Activated B cell treated with CpG ODN at 0.5 μM for 24 hours (primary cell): Measurements from ENCODE around the gene TMEM220. TPM values are rescaled to one million over a fixed set of nuclear protein-coding genes. Genes with fewer than 3 reads are reported as not detected.

ENCODE experiments used
- ATAC-seq: fragments of 200-7000 bp; cut with Tn5 transposase; one replicate; pipeline ENCODE4 v1.10.0; 2021; ENCODE audit warnings: low read depth, mild to moderate bottlenecking, moderate library complexity
- CTCF ChIA-PET: fragments of 350-600 bp; sonication (Branson Sonifier 250); formaldehyde crosslinking; loops from one replicate; lab custom pipeline; 2021; ENCODE audit warnings: antibody characterized with exemption; lab: Charles Lee
- POLR2A ChIA-PET: fragments of 350-600 bp; sonication (Branson Sonifier 250); formaldehyde crosslinking; loops from one replicate; lab custom pipeline; 2021; ENCODE audit warnings: antibody characterized with exemption; lab: Charles Lee
- DNase-seq: peaks from one replicate; pipeline ENCODE4 v3.0.0; 2022
- H3K27ac Mint-ChIP-seq: one replicate; pipeline ENCODE4 v1.8.0; 2020; ENCODE audit warnings: mixed read lengths
- H3K27me3 Mint-ChIP-seq: one replicate; pipeline ENCODE4 v1.8.0; 2021; ENCODE audit warnings: mixed read lengths
- H3K36me3 Mint-ChIP-seq: one replicate; pipeline ENCODE4 v1.8.0; 2021; ENCODE audit warnings: low read depth, mixed read lengths
- H3K4me1 Mint-ChIP-seq: one replicate; pipeline ENCODE4 v1.8.0; 2021; ENCODE audit warnings: mixed read lengths
- H3K4me3 Mint-ChIP-seq: one replicate; pipeline ENCODE4 v1.8.0; 2020; ENCODE audit warnings: mild to moderate bottlenecking, mixed read lengths
- H3K9me3 Mint-ChIP-seq: one replicate; pipeline ENCODE4 v1.8.0; 2020; ENCODE audit warnings: mixed read lengths
- CTCF ChIP-seq: fragments of 200-600 bp; IDR thresholded peaks from one replicate; pipeline ENCODE4 v1.8.0; 2022; ENCODE audit warnings: antibody characterized with exemption, mild to moderate bottlenecking
- intact Hi-C: fragments of 100-400 bp; cut with micrococcal nuclease; formaldehyde crosslinking; loops from one replicate; pipeline ENCODE4 v1.15.1; 2024
- total RNA-seq: library from RNA; stranded (reverse); gene quantifications from 2 replicates; pipeline ENCODE4 v1.2.3, GENCODE V29; 2022

The TMEM220 gene
- total RNA-seq, 1 donor from 2014 or later: 1.6 TPM

DNA sequence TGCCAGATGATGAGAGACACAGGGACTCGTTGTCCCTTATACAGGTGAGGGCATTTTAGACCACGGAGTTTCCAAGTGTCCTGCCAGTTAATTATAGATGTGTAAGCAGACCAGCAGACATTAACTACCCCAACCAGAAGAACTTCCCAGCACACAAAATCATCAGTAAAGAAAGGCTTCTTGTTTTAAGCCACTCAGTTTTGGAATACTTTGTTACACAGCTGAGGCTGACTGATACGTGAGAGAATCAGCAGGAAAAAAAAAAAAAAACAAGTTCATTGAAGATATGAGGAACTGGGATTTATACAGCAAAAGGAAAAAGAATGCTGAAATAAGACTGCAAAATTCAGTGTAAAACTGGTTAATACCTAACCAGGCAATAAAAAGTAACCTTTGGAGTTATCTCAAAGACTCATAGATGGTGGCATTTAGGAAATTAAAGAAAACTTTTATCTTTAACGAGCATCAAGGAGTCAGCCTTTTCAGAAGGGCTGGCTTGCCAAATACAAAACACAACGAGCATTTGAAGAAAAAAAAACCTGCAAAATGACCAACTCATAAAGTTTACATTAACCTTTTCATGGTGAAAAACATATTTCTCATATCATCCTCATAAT, 46.0 kb upstream of the TMEM220 start:
- H3K27ac Mint-ChIP-seq: no peak overlapping the region
- H3K9me3 Mint-ChIP-seq: peaks cover 9% of the 10 kb centered on the region
- POLR2A ChIA-PET: no interaction called here
- H3K36me3 Mint-ChIP-seq: no peaks in the 10 kb centered on the region
- no peaks in the 10 kb centered on the region for H3K27me3 Mint-ChIP-seq
- peaks cover 3% of the 10 kb centered on the region for H3K4me1 Mint-ChIP-seq
- no peak overlapping the region for H3K4me3 Mint-ChIP-seq
- DNase-seq (no peak), ATAC-seq (no peak)
- intact Hi-C loops: no loop called here
- CTCF ChIA-PET: no interaction called here
- no peak for TF ChIP-seq CTCF

GRCh38 chr17:10775058-10775457, 45.2 kb upstream of the TMEM220 start:
- Mint-ChIP-seq H3K27ac (no peak overlapping the region), H3K36me3 (no peaks in the 10 kb centered on the region), H3K27me3 (no peaks in the 10 kb centered on the region), H3K4me3 (no peak overlapping the region), H3K9me3 (peaks cover 9% of the 10 kb centered on the region), H3K4me1 (peaks cover 3% of the 10 kb centered on the region)
- DNase-seq: no peak
- POLR2A ChIA-PET: no interaction called here
- no peak for TF ChIP-seq CTCF
- ATAC-seq: no peak
- CTCF ChIA-PET: no interaction called here
- intact Hi-C loops: no loop called here

DNA sequence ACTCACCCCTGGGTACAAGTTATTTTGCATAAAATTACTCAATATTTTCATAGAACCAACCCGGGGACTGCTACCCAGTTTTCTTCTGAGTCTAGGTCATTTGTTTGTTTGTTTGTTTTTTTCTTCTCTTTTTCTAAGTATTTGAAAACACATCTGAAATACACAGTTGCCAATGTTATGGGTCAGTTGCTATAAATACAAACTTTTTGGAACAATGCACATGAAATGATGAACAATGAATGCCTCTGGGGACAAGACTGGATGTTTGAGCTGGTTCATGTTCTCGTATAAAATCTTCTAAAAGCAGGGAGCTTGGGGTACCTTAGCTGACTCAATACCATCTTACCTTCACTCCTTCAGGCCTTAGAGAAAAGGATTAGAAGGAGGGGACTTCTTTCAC, 43.6 kb upstream of the TMEM220 start:
- Mint-ChIP-seq H3K4me1 (peaks cover 3% of the 10 kb centered on the region), H3K9me3 (peaks cover 9% of the 10 kb centered on the region), H3K27ac (no peak overlapping the region), H3K36me3 (no peaks in the 10 kb centered on the region), H3K27me3 (no peaks in the 10 kb centered on the region), H3K4me3 (no peak overlapping the region)
- intact Hi-C loops: no loop called here
- ATAC-seq: no peak
- no peak for TF ChIP-seq CTCF
- DNase-seq: no peak
- POLR2A ChIA-PET: no interaction called here
- CTCF ChIA-PET: no interaction called here

DNA sequence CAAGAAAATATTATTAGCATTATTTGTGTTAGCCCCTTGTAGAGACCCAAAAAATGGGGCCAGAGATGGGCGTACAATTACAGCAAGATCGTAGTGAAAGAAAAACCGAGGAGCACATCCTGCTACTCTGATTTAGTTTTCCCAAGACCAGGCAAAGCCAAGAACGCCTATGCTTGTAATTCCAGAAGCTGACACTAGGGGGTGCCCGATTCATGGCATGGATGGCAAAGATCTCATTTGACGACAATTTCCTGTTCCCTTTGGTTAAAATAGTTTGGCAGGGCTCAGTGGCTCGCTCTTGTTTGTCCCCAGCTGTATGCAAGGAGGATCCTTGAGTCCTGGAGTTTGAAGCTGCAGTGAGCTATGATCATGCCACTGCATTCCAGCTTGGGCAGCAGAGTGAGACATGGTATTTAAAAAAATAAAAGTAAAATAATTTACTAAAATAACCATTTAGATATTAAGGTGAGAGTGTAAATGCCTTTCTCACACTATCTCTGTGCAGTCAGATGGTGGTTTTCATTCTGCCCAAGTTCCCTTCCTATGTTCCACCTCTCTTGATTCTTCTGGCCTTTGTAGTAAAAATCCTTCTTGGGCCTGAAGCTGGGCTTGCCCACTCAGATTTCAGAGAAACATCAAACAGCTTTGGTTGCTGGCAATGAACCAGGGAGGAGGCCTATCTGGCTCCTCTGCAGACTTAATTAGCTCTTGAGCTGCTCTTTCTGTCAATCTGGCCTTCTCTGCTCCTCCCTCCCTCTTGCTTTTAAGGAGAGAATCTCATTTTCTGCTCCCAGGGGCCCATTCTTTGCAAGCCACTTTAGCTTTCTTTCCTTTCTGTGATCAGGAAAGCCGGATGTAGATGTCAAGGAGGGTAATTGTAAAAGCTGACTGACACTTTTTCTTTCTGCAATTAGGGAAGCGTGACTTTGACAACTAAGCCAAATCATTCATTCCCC, 42.9 kb upstream of the TMEM220 start:
- peaks cover 9% of the 10 kb centered on the region for H3K9me3 Mint-ChIP-seq
- no peaks in the 10 kb centered on the region for H3K27me3 Mint-ChIP-seq
- H3K4me1 Mint-ChIP-seq: peaks cover 3% of the 10 kb centered on the region
- H3K4me3 Mint-ChIP-seq: no peak overlapping the region
- no peak for ATAC-seq
- TF ChIP-seq CTCF: no peak
- no peak for DNase-seq
- H3K27ac Mint-ChIP-seq: no peak overlapping the region
- no peaks in the 10 kb centered on the region for H3K36me3 Mint-ChIP-seq
- intact Hi-C loops: no loop called here
- ChIA-PET CTCF (interaction anchor here (1.3 kb wide), 1 partner anchor 12 kb away, joined by 3 read pairs; no protein-coding TSS in a partner anchor), POLR2A (no interaction called here)

GRCh38 chr17:10771148-10771547, 41.3 kb upstream of the TMEM220 start:
- no peaks in the 10 kb centered on the region for H3K27me3 Mint-ChIP-seq
- intact Hi-C loops: no loop called here
- no peak for ATAC-seq
- ChIA-PET CTCF (no interaction called here), POLR2A (no interaction called here)
- DNase-seq: no peak
- no peak for TF ChIP-seq CTCF
- H3K4me3 Mint-ChIP-seq: no peak overlapping the region
- no peak overlapping the region for H3K27ac Mint-ChIP-seq
- H3K9me3 Mint-ChIP-seq: peaks cover 9% of the 10 kb centered on the region
- H3K4me1 Mint-ChIP-seq: no peaks in the 10 kb centered on the region
- H3K36me3 Mint-ChIP-seq: no peaks in the 10 kb centered on the region
